ENCODE measurements around the gene DYRK1A. TPM values are rescaled to one million over a fixed set of nuclear protein-coding genes. Genes with fewer than 3 reads are reported as not detected.

Gene DYRK1A
- total and polyA plus RNA-seq, 10 of the 15 experiments (the other 5 are each of a cell fraction or from before 2014, with no cell fraction given), result 2.4 to 68.6 (median 30.7) TPM

DNA sequence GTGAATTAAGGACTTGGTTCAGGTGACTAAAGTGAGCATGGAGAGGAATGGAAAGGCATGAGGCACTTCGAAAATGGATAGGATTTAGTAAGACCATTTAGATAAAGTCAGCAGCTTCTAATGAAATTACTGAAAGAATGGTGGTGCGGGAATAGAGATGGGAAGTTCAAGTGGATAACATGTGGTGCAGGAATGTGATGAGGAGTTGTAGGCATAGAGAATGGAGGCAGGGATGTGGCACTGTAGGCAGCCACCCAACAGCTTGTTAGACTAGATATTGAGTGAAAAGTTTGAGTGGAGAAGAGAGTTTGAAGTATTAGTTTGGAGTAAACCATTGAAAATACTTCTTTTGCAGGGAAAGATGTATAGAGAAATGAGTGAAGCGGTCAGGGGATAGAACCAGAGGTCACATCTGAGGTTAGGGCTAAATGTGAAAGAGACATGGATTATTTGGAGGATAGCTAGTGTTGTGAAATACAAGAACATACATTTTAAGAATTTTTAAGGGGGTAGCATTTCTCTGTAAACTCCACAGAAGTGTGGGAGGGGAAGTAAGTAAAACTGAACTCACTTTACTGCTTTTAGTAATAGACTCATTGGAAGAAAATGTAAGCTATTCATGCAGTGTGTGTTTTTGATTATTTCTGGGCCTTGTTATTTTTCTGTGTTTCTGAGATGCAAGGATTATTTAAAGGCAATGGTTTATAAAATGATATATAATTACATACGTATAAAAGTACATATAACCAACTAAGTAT, 46.2 kb downstream of the DYRK1A start:
- BruUV-seq (replicated peaks), result no TSS peak
- H3K27me3 ChIP-seq (replicated peaks in 1 of 2; ENCODE audit: control insufficient read depth in 2 of 2, insufficient read depth in 2 of 2, low read length in 1 of 2), result no peaks in the 10 kb centered on the region
- no peaks in the 10 kb centered on the region; a peak in 2 of 4 replicates for H3K36me3 ChIP-seq (ENCODE audit: control insufficient read depth in 2 of 2, insufficient read depth in 2 of 2, low read length in 1 of 2)
- no peaks in the 10 kb centered on the region for H3K9me3 ChIP-seq (replicated peaks; ENCODE audit: control insufficient read depth, insufficient read depth, low read length)
- peak overlapping the region; percentile 24; the same call in 1 of the 2 replicates for H3K27ac ChIP-seq (ENCODE audit: control insufficient read depth, insufficient read depth)
- peaks cover 3% of the 10 kb centered on the region; the same call in 1 of the 2 replicates for H4K20me1 ChIP-seq (ENCODE audit: control insufficient read depth, insufficient read depth)
- H3K4me1 ChIP-seq (ENCODE audit: control insufficient read depth, insufficient read depth, low read length), result peaks cover 49% of the 10 kb centered on the region
- peak overlapping the region; percentile 35 for H3K4me2 ChIP-seq (ENCODE audit: control insufficient read depth, insufficient read depth)
- ATAC-seq, result no peak
- peaks cover 98% of the 10 kb centered on the region for H3K79me2 ChIP-seq (ENCODE audit: control insufficient read depth, insufficient read depth, low read length)
- no peak for TF ChIP-seq CREB1 (IDR thresholded peaks at IDR 0.05; ENCODE audit: low read depth)
- TF ChIP-seq, protein P1, sequence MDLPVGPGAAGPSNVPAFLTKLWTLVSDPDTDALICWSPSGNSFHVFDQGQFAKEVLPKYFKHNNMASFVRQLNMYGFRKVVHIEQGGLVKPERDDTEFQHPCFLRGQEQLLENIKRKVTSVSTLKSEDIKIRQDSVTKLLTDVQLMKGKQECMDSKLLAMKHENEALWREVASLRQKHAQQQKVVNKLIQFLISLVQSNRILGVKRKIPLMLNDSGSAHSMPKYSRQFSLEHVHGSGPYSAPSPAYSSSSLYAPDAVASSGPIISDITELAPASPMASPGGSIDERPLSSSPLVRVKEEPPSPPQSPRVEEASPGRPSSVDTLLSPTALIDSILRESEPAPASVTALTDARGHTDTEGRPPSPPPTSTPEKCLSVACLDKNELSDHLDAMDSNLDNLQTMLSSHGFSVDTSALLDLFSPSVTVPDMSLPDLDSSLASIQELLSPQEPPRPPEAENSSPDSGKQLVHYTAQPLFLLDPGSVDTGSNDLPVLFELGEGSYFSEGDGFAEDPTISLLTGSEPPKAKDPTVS (IDR thresholded peaks at IDR 0.05; ENCODE audit: low read depth, low read length), result no peak
- TF ChIP-seq, protein P2, sequence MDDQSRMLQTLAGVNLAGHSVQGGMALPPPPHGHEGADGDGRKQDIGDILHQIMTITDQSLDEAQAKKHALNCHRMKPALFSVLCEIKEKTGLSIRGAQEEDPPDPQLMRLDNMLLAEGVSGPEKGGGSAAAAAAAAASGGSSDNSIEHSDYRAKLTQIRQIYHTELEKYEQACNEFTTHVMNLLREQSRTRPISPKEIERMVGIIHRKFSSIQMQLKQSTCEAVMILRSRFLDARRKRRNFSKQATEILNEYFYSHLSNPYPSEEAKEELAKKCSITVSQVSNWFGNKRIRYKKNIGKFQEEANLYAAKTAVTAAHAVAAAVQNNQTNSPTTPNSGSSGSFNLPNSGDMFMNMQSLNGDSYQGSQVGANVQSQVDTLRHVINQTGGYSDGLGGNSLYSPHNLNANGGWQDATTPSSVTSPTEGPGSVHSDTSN (IDR thresholded peaks at IDR 0.05; ENCODE audit: insufficient replicate concordance, low read depth, low read length), result no peak
- TF ChIP-seq, protein P3, sequence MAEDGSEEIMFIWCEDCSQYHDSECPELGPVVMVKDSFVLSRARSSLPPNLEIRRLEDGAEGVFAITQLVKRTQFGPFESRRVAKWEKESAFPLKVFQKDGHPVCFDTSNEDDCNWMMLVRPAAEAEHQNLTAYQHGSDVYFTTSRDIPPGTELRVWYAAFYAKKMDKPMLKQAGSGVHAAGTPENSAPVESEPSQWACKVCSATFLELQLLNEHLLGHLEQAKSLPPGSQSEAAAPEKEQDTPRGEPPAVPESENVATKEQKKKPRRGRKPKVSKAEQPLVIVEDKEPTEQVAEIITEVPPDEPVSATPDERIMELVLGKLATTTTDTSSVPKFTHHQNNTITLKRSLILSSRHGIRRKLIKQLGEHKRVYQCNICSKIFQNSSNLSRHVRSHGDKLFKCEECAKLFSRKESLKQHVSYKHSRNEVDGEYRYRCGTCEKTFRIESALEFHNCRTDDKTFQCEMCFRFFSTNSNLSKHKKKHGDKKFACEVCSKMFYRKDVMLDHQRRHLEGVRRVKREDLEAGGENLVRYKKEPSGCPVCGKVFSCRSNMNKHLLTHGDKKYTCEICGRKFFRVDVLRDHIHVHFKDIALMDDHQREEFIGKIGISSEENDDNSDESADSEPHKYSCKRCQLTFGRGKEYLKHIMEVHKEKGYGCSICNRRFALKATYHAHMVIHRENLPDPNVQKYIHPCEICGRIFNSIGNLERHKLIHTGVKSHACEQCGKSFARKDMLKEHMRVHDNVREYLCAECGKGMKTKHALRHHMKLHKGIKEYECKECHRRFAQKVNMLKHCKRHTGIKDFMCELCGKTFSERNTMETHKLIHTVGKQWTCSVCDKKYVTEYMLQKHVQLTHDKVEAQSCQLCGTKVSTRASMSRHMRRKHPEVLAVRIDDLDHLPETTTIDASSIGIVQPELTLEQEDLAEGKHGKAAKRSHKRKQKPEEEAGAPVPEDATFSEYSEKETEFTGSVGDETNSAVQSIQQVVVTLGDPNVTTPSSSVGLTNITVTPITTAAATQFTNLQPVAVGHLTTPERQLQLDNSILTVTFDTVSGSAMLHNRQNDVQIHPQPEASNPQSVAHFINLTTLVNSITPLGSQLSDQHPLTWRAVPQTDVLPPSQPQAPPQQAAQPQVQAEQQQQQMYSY (CRISPR knock-in tag; IDR thresholded peaks at IDR 0.05), result no peak
- TF ChIP-seq, protein P4, sequence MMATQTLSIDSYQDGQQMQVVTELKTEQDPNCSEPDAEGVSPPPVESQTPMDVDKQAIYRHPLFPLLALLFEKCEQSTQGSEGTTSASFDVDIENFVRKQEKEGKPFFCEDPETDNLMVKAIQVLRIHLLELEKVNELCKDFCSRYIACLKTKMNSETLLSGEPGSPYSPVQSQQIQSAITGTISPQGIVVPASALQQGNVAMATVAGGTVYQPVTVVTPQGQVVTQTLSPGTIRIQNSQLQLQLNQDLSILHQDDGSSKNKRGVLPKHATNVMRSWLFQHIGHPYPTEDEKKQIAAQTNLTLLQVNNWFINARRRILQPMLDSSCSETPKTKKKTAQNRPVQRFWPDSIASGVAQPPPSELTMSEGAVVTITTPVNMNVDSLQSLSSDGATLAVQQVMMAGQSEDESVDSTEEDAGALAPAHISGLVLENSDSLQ (IDR thresholded peaks at IDR 0.05), result no peak
- no peak for TF ChIP-seq YBX1 (IDR thresholded peaks at IDR 0.05)
- TF ChIP-seq NRF1 (conservative IDR thresholded peaks at IDR 0.05; ENCODE audit: low read depth, low read length), result no peak
- 93% methylated on average over 4 of the region's 4 CpGs for WGBS (ENCODE audit: insufficient coverage, insufficient replicate concordance, low lambda C conversion rate, missing lambda C conversion rate)
- FAIRE-seq, result no peak
- POLR2A ChIA-PET, result interaction anchor here (0.7 to 1.5 kb wide), 4 partner anchors 28 to 62 kb away, joined by 3 to 5 read pairs (median 4); no protein-coding TSS in a partner anchor
- DNase-seq (ENCODE audit: low read depth, low spot score), result no peak
- in situ Hi-C loops (cut with MboI), result no loop called here
- SMC1A ChIA-PET (ENCODE audit: uncharacterized antibody, unreplicated experiment), result interaction anchor here (1.1 to 1.8 kb wide), 10 partner anchors 9 to 145 kb away, joined by 3 to 6 read pairs (median 4); partner anchors contain the start of gene VPS26C
- H3K9ac ChIP-seq (ENCODE audit: control insufficient read depth, insufficient read depth, low read length), result no peak overlapping the region
- RAD21 ChIA-PET (ENCODE audit: unreplicated experiment), result interaction anchor here (0.8 to 1.7 kb wide), 5 partner anchors 19 to 51 kb away, joined by 3 to 4 read pairs (median 3); partner anchors contain the start of gene DYRK1A
- no peak overlapping the region for H2AFZ ChIP-seq (ENCODE audit: control insufficient read depth, low read depth, low read length)
- intact Hi-C loops (cut with micrococcal nuclease; ENCODE audit: unreplicated experiment), result no loop called here
- CTCF ChIA-PET, result interaction anchor here (0.7 to 1.3 kb wide), 3 partner anchors 11 to 155 kb away, joined by 3 to 4 read pairs (median 3); no protein-coding TSS in a partner anchor
- no peak overlapping the region; the same call in 1 of the 2 replicates for H3K4me3 ChIP-seq

Measured in GM12878 (cell line).